Forelimb muscle (tissue), 1 donor: ENCODE measurements around the gene MYH9. TPM values are rescaled to one million over a fixed set of nuclear protein-coding genes. Genes with fewer than 3 reads are reported as not detected.

Experiments
- DNase-seq: peaks from one replicate; pipeline ENCODE4 v3.0.0-alpha.2; 2013; ENCODE audit warnings: low read depth
- polyA plus RNA-seq: library from polyadenylated mRNA; unstranded; fragments of 120-200 nt; gene quantifications from one replicate; pipeline ENCODE4 v1.2.1, GENCODE V29; 2013; ENCODE audit not compliant: insufficient read length

The MYH9 gene
- polyA plus RNA-seq, 1 donor = 83.0 TPM

- DNase-seq = no peak
These were observed 20.3 kb downstream of the MYH9 start for GRCh38 chr22:36367479-36367878.

- DNase-seq = no peak
These were observed 20.7 kb downstream of the MYH9 start for GRCh38 chr22:36367066-36367465.

GRCh38 chr22:36366291-36366708 lies 21.5 kb downstream of the MYH9 start:
- DNase-seq = no peak

- DNase-seq = no peak
These were observed 22.8 kb downstream of the MYH9 start for GRCh38 chr22:36365020-36365411.

- no peak for DNase-seq
These were observed 23.3 kb downstream of the MYH9 start for GRCh38 chr22:36364255-36365019.

GRCh38 chr22:36363349-36363981 lies 24.3 kb downstream of the MYH9 start:
- DNase-seq = no peak

GRCh38 chr22:36362932-36363331 lies 24.8 kb downstream of the MYH9 start:
- no peak for DNase-seq

GRCh38 chr22:36362075-36362474 lies 25.7 kb downstream of the MYH9 start:
- no peak for DNase-seq

GRCh38 chr22:36360871-36361383 lies 26.8 kb downstream of the MYH9 start:
- DNase-seq = no peak

- DNase-seq = no peak
These were observed 27.8 kb downstream of the MYH9 start for GRCh38 chr22:36360011-36360410.

- DNase-seq = no peak
These were observed 28.2 kb downstream of the MYH9 start for GRCh38 chr22:36359470-36359996.

- no peak for DNase-seq
These were observed 29.0 kb downstream of the MYH9 start for GRCh38 chr22:36358533-36359469.

- no peak for DNase-seq
These were observed 30.8 kb downstream of the MYH9 start for GRCh38 chr22:36356708-36357624.

- no peak for DNase-seq
These were observed 31.9 kb downstream of the MYH9 start for GRCh38 chr22:36355894-36356293.

GRCh38 chr22:36355362-36355761 lies 32.4 kb downstream of the MYH9 start:
- DNase-seq = no peak

GRCh38 chr22:36352803-36353507 lies 34.8 kb downstream of the MYH9 start:
- no peak for DNase-seq

- no peak for DNase-seq
These were observed 35.6 kb downstream of the MYH9 start for GRCh38 chr22:36351921-36352802.

- no peak for DNase-seq
These were observed 36.8 kb downstream of the MYH9 start for GRCh38 chr22:36350751-36351594.
